DND-41 (cell line): ENCODE measurements around the gene METAP1D.

Experiments
- ATAC-seq: fragments of 200-7000 bp; cut with Tn5 transposase; 3 replicates; pipeline ENCODE4 v1.9.1; 2021; ENCODE audit warnings: low read depth; ENCODE audit not compliant: insufficient read depth
- DNase-seq: peaks from one replicate; pipeline ENCODE4 v3.0.0-alpha.2; 2020
- H2AFZ ChIP-seq: 2 replicates; pipeline ENCODE4 v1.6.0; 2012; ENCODE audit warnings: low read depth, low read length
- H3K27ac ChIP-seq: 2 replicates; pipeline ENCODE4 v1.5.1; 2012; ENCODE audit warnings: low read length, inconsistent platforms
- H3K27me3 ChIP-seq: fragments of 200-600 bp; sonication (generic); 2 replicates; pipeline ENCODE4 v1.6.0; 2012; ENCODE audit warnings: low read length, mild to moderate bottlenecking, inconsistent platforms; ENCODE audit not compliant: insufficient read depth, poor library complexity
- H3K36me3 ChIP-seq: 2 replicates; pipeline ENCODE4 v1.5.1; 2012; ENCODE audit warnings: low read length, inconsistent platforms; ENCODE audit not compliant: insufficient read depth
- H3K4me1 ChIP-seq: 2 replicates; pipeline ENCODE4 v1.5.1; 2012; ENCODE audit warnings: mild to moderate bottlenecking, low read length; ENCODE audit not compliant: insufficient read depth
- H3K4me2 ChIP-seq: 2 replicates; pipeline ENCODE4 v1.6.0; 2012; ENCODE audit warnings: mild to moderate bottlenecking, moderate library complexity, low read length, inconsistent platforms; ENCODE audit not compliant: insufficient read depth
- H3K4me3 ChIP-seq, 2 experiments: fragments of 200-600 bp in 1 of 2; shearing (Covaris generic) in 1 of 2; 2 replicates each; pipeline ENCODE4 v1.5.1; 2012 to 2016; ENCODE audit warnings: inconsistent platforms in 2 of 2, low read length in 2 of 2, mild to moderate bottlenecking in 2 of 2, low read depth in 1 of 2, moderate library complexity in 1 of 2
- H3K79me2 ChIP-seq: 2 replicates; pipeline ENCODE4 v1.6.0; 2012; ENCODE audit warnings: low read length, inconsistent platforms; ENCODE audit not compliant: insufficient read depth
- H3K9ac ChIP-seq: 2 replicates; pipeline ENCODE4 v1.6.0; 2012; ENCODE audit warnings: low read depth, mild to moderate bottlenecking, inconsistent platforms, low read length, moderate library complexity
- H3K9me3 ChIP-seq: 2 replicates; pipeline ENCODE4 v1.5.1; 2012; ENCODE audit warnings: low read length, moderate library complexity, mild to moderate bottlenecking, inconsistent platforms; ENCODE audit not compliant: insufficient read depth, severe bottlenecking
- H4K20me1 ChIP-seq: 2 replicates; pipeline ENCODE4 v1.6.0; 2012; ENCODE audit warnings: low read length; ENCODE audit not compliant: insufficient read depth
- EZH2 ChIP-seq: IDR thresholded peaks from 3 replicates; pipeline ENCODE4 v1.6.1; 2012; ENCODE audit warnings: borderline replicate concordance, low read depth, mild to moderate bottlenecking, moderate library complexity, low read length, inconsistent platforms; ENCODE audit not compliant: severe bottlenecking
- TF ChIP-seq, protein P1 (sequence below): IDR thresholded peaks from 2 replicates; pipeline ENCODE4 v1.5.1; 2012; ENCODE audit warnings: borderline replicate concordance, low read length, moderate library complexity, mild to moderate bottlenecking; ENCODE audit not compliant: poor library complexity, severe bottlenecking; ENCODE audit errors: extremely low read depth

Gene METAP1D

DNA sequence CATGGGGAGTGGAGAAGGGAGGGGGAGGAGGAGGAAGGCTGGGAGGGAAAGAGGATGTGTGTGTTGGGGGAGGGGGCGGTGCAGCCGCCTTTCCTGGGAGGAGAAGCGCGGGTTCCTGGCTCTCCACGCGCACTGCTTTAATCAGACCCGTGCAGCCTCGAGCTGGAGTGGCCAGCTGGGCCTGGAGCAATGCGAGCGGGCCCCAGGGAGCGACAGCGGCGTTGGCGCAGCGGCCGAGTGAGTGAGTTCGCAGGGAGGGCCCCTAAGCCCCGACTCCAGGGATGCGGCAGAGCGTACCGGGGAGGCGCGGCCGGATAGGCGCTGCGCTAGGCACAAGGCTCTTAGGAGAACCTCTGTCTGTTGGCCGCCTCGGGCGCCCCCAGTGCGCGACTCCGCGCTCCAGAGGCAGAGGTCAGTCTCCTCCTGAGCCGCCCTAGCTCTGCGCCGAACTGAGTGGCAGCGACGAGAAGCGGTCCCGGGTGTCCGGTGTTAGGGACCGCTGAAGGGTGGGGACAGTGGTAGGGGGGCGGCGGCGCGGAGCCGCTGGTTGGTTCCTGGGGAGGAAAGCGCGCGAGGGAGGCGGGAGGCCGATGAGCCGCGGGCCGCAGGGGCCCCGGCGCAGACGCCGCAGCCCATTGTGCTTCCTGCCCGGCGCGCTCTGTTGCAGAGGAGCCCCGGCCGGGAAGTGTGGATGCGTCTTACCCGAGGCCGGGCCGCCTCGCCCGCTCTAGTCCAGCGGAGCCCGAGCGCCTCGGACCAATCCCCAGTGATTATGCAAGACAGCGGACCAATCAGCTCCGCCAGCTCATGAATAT lies 85.1 kb downstream of the METAP1D start:
- DNase-seq (peak; percentile 88), ATAC-seq (peak; percentile 92)
- no peak for TF ChIP-seq EZH2
- TF ChIP-seq, protein P1, sequence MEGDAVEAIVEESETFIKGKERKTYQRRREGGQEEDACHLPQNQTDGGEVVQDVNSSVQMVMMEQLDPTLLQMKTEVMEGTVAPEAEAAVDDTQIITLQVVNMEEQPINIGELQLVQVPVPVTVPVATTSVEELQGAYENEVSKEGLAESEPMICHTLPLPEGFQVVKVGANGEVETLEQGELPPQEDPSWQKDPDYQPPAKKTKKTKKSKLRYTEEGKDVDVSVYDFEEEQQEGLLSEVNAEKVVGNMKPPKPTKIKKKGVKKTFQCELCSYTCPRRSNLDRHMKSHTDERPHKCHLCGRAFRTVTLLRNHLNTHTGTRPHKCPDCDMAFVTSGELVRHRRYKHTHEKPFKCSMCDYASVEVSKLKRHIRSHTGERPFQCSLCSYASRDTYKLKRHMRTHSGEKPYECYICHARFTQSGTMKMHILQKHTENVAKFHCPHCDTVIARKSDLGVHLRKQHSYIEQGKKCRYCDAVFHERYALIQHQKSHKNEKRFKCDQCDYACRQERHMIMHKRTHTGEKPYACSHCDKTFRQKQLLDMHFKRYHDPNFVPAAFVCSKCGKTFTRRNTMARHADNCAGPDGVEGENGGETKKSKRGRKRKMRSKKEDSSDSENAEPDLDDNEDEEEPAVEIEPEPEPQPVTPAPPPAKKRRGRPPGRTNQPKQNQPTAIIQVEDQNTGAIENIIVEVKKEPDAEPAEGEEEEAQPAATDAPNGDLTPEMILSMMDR, result peak; percentile 17
- Histone ChIP-seq H3K36me3 (peaks cover 8% of the 10 kb centered on the region), H3K27me3 (no peaks in the 10 kb centered on the region), H3K4me1 (peaks cover 20% of the 10 kb centered on the region), H3K9me3 (no peaks in the 10 kb centered on the region), H2AFZ (peak overlapping the region; percentile 98), H3K9ac (peak overlapping the region; percentile 92), H3K27ac (peak overlapping the region; percentile 77), H4K20me1 (no peaks in the 10 kb centered on the region), H3K4me3 (peak overlapping the region; percentile 68 to 96), H3K79me2 (no peaks in the 10 kb centered on the region), H3K4me2 (peak overlapping the region; percentile 98)

DNA sequence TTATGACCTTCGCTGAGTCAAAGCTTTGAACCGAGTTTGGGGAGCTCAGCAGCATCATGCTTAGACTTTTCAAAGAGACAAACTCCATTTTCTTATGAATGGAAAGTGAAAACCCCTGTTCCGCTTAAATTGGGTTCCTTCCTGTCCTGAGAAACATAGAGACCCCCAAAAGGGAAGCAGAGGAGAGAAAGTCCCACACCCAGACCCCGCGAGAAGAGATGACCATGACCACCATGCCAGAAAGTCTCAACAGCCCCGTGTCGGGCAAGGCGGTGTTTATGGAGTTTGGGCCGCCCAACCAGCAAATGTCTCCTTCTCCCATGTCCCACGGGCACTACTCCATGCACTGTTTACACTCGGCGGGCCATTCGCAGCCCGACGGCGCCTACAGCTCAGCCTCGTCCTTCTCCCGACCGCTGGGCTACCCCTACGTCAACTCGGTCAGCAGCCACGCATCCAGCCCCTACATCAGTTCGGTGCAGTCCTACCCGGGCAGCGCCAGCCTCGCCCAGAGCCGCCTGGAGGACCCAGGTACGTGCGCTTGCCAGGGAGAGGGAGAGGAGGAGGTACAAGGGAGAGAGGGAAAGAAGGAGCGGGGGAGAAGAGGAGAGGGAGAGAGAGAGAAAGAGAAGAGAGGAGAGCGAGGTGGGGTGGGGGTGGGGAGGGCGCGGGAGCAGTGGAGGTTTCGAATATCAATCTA lies 85.9 kb downstream of the METAP1D start, which contains the start of gene DLX1:
TSS of gene DLX1 (plus strand) at position 48 of the 700 bp plus-strand sequence. CDS start at position 219, 171 bp downstream.
- Histone ChIP-seq H3K4me3 (peak within 1 kb of the TSS; percentile 68 to 96), H3K4me2 (peak within 1 kb of the TSS; percentile 98), H3K79me2 (no peaks in the 10 kb centered on the region), H3K9ac (peak within 1 kb of the TSS; percentile 92), H2AFZ (peak within 1 kb of the TSS; percentile 98), H4K20me1 (no peaks in the 10 kb centered on the region), H3K9me3 (no peaks in the 10 kb centered on the region), H3K27me3 (no peaks in the 10 kb centered on the region), H3K4me1 (peaks cover 20% of the 10 kb centered on the region), H3K27ac (peak within 1 kb of the TSS; percentile 77), H3K36me3 (peaks cover 8% of the 10 kb centered on the region)
- ATAC-seq, result no peak
- no peak for TF ChIP-seq EZH2
- TF ChIP-seq, protein P1, result no peak
- DNase-seq, result no peak

DNA sequence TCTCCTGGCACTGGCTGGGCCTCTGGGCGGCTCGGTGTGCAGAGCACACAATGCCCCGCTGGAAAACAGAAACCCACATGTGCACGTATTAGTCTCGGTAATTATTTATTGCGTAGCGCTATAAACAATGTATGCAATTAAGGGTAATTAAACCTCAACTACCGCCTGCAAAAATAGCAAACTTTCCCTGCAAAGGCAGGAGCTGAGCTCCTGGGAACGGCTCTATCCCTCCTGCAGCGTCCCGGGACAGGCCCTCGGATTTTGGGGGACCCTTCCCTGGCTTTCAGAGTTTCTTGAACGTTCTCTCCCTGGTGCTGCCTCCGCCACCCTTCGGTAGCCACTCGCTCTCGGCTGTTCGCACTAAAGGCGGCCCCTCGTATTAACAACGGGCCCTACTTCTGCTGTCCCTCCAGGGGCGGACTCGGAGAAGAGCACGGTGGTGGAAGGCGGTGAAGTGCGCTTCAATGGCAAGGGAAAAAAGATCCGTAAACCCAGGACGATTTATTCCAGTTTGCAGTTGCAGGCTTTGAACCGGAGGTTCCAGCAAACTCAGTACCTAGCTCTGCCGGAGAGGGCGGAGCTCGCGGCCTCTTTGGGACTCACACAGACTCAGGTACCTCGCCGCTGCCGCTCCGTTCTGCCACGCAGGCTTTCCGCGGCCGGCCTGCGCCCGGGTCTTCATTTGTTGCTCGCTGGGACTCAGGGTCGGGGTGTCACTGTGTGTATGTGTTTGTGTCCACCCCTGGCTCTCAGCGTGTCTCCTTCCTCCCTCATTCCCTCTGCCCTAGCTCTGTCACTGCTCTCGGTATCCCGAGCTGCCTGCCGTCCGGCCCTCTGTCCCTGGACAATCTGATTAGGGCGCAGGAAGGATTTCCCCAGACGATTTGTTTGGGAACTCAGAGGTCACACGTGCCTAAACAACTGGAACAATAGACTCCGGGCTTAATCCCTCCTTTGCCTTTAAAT lies 86.8 kb downstream of the METAP1D start:
- no peaks in the 10 kb centered on the region for H3K9me3 ChIP-seq
- H3K27me3 ChIP-seq, result no peaks in the 10 kb centered on the region
- H3K79me2 ChIP-seq, result no peaks in the 10 kb centered on the region
- no peak overlapping the region for H2AFZ ChIP-seq
- H3K9ac ChIP-seq, result no peak overlapping the region
- peaks cover 8% of the 10 kb centered on the region for H3K36me3 ChIP-seq
- TF ChIP-seq, protein P1, result no peak
- TF ChIP-seq EZH2, result no peak
- H3K4me3 ChIP-seq, result no peak overlapping the region
- no peak for ATAC-seq
- H3K27ac ChIP-seq, result no peak overlapping the region
- H3K4me1 ChIP-seq, result peaks cover 20% of the 10 kb centered on the region
- H3K4me2 ChIP-seq, result 0 out of 2 replicates have a peak overlapping the region, but pooled peaks have one; percentile 98
- DNase-seq, result no peak
- no peaks in the 10 kb centered on the region for H4K20me1 ChIP-seq
